Activated gamma-delta T cell (primary cell): Measurements from ENCODE around the gene HSD17B2.
A peak's percentile ranks its signal among the peaks of the same experiment; 100 is the strongest.
"Not testable (repeated sequence)": the region's sequence is repeated elsewhere in the genome, so short reads cannot be mapped to it uniquely, and the experiment has no call there.

Source experiments
- DNase-seq: peaks from one replicate; lab custom pipeline; 2025; lab: John Stamatoyannopoulos, UW
- total RNA-seq, 2 donors: gene quantifications; one replicate each; lab custom pipeline; 2026; lab: John Stamatoyannopoulos, UW

HSD17B2 gene, protein sequence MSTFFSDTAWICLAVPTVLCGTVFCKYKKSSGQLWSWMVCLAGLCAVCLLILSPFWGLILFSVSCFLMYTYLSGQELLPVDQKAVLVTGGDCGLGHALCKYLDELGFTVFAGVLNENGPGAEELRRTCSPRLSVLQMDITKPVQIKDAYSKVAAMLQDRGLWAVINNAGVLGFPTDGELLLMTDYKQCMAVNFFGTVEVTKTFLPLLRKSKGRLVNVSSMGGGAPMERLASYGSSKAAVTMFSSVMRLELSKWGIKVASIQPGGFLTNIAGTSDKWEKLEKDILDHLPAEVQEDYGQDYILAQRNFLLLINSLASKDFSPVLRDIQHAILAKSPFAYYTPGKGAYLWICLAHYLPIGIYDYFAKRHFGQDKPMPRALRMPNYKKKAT
- 0 to 0.09 reads per million in 2 donors for total RNA-seq

- no peak for DNase-seq
Measured at GRCh38 chr16:82034981-82035612, at the start of gene HSD17B2. TSS of gene HSD17B2 (plus strand) at chr16:82035253. CDS start at chr16:82035425, 172 bp downstream.

DNA sequence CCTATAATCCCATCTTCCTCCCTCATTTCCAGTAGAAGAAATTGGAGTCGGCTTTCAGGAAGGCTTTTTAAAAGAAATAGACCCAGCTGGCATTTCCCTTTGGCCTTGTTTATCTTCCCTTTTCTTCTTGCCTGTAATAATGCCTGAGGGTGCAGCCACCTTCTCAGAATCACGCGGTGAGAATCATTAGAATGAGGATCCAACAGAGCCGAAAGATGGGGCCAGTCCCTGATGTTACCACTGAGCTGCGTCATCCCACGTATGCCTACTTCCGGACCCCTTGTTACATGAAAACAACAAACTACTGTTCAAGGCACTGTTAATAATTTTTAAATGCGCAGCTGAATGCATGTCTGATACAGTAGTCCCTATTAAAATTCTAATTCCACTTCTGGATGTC lies 47.9 kb upstream of the HSD17B2 start:
- no peak for DNase-seq

DNA sequence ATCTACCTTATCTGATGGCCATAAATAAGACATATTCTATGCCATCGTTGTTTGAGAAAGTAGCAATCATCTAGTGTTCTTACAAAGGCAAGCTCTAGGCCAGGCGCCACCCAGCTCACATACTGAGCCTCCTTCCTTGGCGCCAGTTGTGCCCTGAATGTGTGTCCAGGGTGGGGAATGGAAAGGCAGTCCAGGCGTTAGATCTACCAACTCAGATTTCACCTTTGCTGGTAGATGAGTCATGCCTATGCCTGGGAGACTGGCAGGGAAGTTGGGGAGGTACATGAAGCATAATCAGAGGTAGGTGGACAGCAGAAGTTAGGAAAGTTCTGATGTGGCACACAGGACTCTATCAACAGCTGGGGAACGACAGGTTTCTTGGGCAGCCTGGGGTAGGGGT lies 47.3 kb upstream of the HSD17B2 start:
- no peak for DNase-seq

- DNase-seq, result no peak
Measured at GRCh38 chr16:81992859-81993258, 42.2 kb upstream of the HSD17B2 start.

DNA sequence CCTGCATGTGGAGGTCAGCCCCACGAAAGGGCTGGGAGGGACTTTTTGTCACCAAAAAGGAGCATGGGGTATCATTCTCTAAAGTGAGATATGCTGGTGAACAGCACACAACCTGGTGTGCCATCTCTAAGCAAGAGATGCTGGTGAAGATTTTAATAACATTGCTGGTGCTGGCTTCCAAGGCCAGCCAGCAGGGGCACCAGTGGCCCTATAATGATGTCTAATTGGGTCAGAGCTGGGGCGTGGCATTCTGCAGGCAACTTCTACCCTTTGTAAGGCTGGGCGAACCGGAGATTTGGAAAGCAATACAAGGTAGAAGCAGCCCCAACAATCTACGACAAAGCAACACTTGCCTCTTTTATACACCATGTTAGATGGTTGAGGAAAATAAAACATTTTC lies 40.6 kb upstream of the HSD17B2 start:
- no peak for DNase-seq

- DNase-seq, result no peak
Measured at GRCh38 chr16:81995651-81996050, 39.4 kb upstream of the HSD17B2 start.

DNA sequence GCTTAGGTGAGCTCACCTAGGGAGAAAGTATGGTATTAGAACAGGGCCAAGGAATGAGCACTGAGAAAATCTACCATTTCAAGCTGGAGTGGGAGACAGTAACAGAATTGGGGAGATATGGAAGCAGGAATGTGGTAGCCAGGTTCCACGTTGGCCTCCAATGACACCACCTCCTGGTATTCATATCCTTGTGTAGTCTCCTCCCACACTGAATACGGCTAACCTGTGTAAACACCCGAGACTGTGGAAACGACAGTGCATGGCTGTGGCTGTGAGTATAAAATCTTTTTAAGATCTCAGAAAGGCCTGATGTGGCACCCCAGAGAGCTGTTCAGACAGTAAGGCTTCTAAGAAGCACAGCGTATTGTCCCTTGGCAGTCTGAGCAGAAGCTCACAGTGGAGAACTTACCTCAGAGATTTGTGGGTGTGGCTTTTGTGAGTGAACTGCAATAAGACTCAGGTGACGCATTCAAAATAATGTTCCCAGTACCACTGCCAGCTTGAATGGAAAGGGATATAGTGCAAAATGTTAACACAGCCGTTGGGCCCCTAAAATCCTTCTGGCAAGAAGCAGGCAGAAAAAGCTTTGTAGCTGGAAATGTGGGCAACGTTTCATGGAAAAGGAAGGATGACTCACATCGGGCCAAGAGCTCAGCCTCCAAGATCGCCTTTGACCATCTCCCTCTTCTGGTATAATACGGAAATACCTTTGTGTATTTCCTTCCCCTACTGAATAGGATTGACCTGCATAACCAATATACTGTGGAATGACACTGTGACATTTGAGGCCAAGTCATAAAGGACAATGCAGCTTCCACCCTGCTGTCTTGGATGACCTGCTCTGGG lies 38.2 kb upstream of the HSD17B2 start:
- no peak for DNase-seq

DNA sequence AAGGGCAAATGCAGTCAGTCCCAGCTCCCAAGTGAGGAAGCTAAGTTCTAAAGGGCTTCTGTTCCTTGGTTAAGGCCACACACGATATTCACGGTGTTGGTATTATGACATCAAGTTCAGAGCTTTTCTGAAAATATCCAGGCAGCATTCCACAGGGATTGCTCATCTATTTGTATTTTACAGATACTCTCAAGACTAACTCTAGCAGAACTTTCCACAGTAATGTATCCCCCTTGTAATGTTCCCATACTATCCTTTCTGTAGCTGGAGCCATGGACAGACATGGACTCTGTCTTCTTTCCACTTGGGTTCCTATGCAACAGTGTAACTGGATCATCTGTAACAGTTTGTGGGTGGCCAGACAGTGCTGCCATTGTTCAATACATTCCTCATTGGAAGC lies 37.3 kb upstream of the HSD17B2 start:
- no peak for DNase-seq

DNA sequence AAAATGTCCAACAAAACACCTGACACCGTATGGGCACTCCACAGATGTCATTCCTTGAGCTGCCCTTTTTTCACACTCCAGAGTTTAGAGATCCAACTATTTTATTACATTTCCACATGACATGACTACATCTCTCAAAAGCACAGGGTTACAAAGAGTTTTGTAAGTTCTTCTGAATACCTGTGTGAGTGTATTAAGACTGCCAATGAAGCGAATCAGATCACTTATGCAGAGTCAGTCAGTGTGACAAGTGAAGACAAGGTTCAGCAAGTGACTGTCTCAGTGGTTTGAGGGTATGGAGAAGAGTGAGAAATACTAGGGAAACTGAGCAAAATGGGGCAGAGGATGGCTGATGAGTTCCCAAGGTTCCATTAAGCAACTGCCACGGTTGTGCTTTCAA lies 32.2 kb upstream of the HSD17B2 start:
- no peak for DNase-seq

DNA sequence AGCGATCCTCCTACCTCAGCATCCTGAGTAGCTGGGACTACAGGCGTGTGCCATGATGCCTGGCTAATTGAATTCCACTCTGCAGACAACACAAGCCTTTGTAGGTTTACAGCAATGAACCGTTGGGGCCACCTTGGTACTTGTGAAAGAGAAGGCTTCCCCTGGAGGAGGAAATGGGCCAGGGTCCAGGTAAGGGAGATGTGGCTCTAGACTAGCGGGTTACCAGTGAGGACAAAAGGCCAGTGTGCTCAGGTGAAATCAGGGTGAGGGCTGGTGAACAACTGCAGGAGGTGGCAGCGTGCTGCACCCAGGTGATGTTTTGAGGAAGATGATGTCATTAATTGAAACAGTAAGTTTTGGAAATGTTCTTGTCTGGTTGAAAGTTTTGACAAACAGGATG lies 30.5 kb upstream of the HSD17B2 start:
- DNase-seq, result no peak

DNA sequence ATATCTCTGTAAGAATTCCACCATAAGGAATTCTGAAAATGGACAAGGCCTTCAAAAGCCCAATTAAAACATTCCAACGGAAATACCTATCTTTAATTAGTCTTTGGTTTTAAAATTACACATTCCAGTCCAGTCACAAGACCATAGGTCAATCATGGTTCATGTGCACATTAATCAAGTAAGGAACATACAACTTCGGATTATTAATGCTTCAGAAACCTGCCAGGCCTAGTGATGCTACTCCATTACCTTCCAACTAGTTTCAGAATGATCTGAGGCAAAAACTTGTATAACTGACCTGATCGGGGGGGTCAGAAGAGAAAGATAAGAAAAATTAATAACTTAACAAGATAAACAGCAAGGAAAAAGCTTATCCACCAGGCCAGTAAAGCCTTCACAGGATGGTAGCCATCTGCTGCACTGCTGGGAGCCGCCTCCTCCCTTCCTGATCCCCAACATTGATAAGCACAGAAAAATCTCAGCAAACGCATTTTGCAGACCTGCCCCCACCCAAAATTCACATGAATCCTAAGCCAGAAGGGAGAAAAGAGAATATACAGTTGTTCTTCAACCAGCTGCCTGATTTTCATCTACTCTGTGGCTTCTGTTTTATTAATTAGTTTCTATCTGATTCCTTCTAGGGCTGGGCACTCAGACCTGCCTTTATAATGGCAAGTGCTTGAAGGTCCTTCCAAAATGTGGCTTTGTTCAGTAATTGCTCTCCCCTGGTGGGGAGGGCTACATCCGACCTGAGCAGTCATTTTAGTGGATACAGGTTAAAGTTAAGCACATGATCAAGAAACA lies 29.8 kb upstream of the HSD17B2 start:
- no peak for DNase-seq

GRCh38 chr16:82006036-82006435 lies 29.0 kb upstream of the HSD17B2 start:
- DNase-seq, result no peak

GRCh38 chr16:82007189-82007588 lies 27.9 kb upstream of the HSD17B2 start:
- no peak for DNase-seq

- DNase-seq, result no peak
Measured at GRCh38 chr16:82008957-82009592, 26.0 kb upstream of the HSD17B2 start.

GRCh38 chr16:82009789-82010188 lies 25.3 kb upstream of the HSD17B2 start:
- DNase-seq, result not testable (repeated sequence)

DNA sequence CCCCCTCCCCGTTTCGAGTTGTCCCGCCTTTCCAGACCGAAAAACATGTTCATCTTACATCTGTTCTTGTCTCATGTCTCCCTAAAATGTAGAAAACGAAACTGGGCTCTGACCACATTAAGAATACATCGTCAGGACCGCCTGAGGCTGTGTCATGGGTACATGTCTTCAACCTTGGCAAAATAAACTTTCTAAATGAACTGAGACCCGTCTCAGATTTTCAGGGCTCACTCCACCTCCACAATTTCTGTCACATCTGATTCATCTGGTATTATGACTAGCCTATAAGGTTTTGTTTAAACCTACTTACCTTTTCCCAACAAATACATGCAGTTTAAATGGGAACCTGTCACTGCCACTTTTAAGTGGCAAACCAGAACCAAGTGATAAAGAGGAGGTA lies 24.4 kb upstream of the HSD17B2 start:
- DNase-seq, result no peak

DNA sequence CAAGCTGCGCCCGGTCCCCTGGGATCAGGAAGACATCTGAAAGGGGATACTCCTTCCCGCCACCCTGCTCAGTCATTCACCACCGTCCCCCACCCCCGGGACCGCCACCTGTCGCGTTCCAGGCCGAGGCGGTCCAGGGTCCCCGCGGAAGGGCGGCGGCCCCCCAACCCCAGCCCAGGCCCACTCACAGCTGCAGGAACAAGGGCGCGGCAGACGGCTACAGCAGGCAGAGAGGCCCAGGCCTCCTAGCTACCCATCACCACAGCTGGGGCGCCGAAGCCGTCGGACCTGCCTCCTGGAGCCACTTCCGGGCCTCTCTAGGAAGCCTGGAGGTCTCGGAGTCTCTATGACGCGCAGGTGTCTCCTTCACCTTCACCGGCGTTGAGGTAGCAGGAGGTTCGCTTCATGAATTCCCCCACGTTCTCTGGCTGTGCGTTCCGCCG lies 23.8 kb upstream of the HSD17B2 start, which contains the start of gene SDR42E1:
TSS of gene SDR42E1 (minus strand) at position 272 of the 443 bp plus-strand sequence. CDS start 10,612 bp downstream, outside the sequence.
- peak; percentile 27 for DNase-seq

- no peak for DNase-seq
Measured at GRCh38 chr16:82013139-82013538, 21.9 kb upstream of the HSD17B2 start.

DNA sequence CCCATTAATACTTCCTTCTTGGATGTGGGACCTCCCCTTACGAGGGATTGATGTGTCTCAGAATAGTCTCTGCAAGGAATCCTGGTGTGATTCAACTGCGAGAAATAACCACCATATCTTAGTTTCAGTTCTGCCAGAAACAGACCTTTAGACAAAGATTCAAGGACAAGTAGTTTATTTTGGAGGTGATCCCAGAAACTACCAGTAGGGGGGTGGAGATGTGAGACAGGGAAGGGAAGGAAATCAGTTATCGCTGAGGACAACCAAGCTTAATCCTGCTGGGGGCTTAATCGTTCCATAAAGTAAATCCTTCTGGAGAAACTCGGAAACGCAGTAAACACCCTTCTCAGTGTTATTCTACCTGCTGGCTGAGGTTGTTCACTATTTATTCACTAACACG lies 18.8 kb upstream of the HSD17B2 start:
- no peak for DNase-seq

DNA sequence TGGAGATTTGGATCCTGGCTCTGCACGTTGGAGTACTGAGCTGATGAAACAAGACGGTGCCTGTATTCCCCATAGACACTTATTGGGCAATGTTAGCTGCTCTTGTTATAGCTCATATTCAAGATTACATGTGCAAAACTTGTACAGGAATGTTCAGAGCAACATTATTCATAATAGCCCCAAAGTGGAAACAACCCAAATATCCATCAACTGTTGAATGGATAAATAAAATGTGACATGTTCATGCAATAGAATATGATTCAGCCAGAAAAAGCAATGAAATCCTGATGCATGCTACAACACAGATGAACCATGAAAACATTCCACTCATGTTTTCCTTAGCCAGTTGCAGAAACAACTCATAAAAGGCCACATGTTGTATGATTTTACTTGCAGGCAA lies 18.1 kb upstream of the HSD17B2 start:
- no peak for DNase-seq
